Mucosa of descending colon (tissue), 3 donors: ENCODE measurements around the gene HECTD1. TPM values are rescaled to one million over a fixed set of nuclear protein-coding genes. Genes with fewer than 3 reads are reported as not detected.

ENCODE experiments used
- ATAC-seq: fragments of 200-7000 bp; cut with Tn5 transposase; one replicate; pipeline ENCODE4 v1.9.1; 2020; ENCODE audit warnings: mild to moderate bottlenecking, moderate library complexity
- DNase-seq, 3 donors: peaks; one replicate each; pipeline ENCODE4 v3.0.0-alpha.2; 2020
- H3K36me3 ChIP-seq: fragments of 200-600 bp; one replicate; pipeline ENCODE4 v1.8.0; 2021; ENCODE audit warnings: low read depth, mild to moderate bottlenecking
- H3K4me1 ChIP-seq: fragments of 200-600 bp; one replicate; pipeline ENCODE4 v1.8.0; 2021; ENCODE audit warnings: low read depth, mild to moderate bottlenecking
- H3K4me3 ChIP-seq: fragments of 200-600 bp; one replicate; pipeline ENCODE4 v1.8.0; 2021; ENCODE audit warnings: mild to moderate bottlenecking
- H3K9me3 ChIP-seq: fragments of 200-600 bp; one replicate; pipeline ENCODE4 v1.8.0; 2021; ENCODE audit warnings: mild to moderate bottlenecking
- intact Hi-C, 2 donors: fragments of 100-400 bp; cut with DNase I in 1 of 2; cut with micrococcal nuclease in 1 of 2; formaldehyde crosslinking; loops; one replicate each; pipeline versions ENCODE4 v1.11.0 to v1.11.1; 2022; cut with DNase I, micrococcal nuclease
- total RNA-seq, 3 donors: library from RNA; stranded (reverse); fragmentation: NEBNext Ultra II Directional in 2 of 3; extraction: Animal tissue kit (Norgen Biotek cat#: 25700) in 2 of 3; gene quantifications; one replicate each; pipeline versions ENCODE4 v1.2.1 to v1.2.4, GENCODE V29; 2021 to 2023
- TF ChIP-seq, protein P1 (sequence below): fragments of 200-600 bp; IDR thresholded peaks from one replicate; pipeline ENCODE4 v1.8.0; 2022; ENCODE audit warnings: antibody characterized with exemption, mild to moderate bottlenecking
- donor health status: DM: no; HTN: no; CAD: no; lungs with moderate emphysema.
- donor health status: DM: no; HTN: no; CAD: no.
- donor health status: DM: no; HTN: yes; CAD: no.

HECTD1 gene
- total RNA-seq, 3 donors from 2014 or later: 124 to 160 (median 140) TPM

DNA sequence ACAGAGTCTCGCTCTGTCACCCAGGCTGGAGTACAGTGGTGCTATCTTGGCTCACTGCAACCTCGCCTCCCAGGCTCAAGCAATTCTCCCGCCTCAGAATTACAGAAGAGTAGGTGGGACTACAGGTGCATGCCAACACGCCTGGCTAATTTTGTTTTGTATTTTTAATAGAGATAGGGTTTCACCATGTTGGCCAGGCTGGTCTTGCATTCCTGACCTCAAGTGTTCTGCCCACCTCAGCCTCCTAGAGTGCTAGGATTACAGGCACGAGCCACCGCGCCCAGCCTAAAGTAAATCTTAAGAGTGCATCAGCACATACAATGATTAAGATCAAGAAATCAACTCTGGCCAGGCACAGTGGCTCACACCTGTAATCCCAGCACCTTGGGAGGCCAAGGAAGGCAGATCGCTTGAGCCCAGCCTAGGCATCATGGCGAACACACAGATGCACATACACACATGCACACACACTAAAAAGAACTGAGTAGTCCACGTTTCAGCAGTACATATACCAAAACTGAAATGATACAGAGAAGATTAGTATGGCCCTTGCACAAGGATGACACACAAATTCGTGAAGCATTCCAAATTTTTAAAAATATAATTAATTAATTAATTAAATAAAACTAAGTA is 65.0 kb downstream of the HECTD1 start:
- Histone ChIP-seq H3K9me3 (no peaks in the 10 kb centered on the region), H3K4me1 (no peaks in the 10 kb centered on the region), H3K36me3 (no peaks in the 10 kb centered on the region), H3K4me3 (no peak overlapping the region)
- intact Hi-C loops: no loop called here
- TF ChIP-seq, protein P1, sequence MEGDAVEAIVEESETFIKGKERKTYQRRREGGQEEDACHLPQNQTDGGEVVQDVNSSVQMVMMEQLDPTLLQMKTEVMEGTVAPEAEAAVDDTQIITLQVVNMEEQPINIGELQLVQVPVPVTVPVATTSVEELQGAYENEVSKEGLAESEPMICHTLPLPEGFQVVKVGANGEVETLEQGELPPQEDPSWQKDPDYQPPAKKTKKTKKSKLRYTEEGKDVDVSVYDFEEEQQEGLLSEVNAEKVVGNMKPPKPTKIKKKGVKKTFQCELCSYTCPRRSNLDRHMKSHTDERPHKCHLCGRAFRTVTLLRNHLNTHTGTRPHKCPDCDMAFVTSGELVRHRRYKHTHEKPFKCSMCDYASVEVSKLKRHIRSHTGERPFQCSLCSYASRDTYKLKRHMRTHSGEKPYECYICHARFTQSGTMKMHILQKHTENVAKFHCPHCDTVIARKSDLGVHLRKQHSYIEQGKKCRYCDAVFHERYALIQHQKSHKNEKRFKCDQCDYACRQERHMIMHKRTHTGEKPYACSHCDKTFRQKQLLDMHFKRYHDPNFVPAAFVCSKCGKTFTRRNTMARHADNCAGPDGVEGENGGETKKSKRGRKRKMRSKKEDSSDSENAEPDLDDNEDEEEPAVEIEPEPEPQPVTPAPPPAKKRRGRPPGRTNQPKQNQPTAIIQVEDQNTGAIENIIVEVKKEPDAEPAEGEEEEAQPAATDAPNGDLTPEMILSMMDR: no peak
- ATAC-seq (no peak), DNase-seq (no peak)

DNA sequence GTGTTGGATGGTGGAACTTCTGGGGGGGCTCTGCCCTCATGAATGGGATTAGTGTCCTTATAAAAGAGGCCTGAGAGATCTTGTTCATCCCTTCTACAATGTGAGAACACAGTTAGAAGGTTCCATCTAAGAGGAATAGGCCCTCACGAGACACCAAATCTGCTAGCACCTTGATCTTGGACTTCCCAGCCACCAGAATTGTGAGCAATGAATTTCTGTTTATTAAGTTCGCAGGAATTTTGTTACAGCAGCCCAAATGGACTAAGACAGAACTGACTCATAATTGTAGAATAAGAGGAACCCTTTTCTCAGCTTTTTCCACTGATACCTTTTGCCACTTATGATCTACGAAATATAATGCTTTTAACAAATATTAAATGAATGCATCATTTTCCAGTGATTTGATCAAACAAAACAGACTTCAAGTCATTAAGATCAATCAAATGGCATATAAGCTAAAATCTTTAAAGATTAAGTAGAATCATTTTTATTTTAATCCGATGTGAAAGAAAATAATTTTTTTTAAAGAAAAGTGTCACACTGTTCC is 68.2 kb downstream of the HECTD1 start:
- ATAC-seq (no peak), DNase-seq (no peak)
- TF ChIP-seq, protein P1: no peak
- H3K4me3 ChIP-seq: no peak overlapping the region
- intact Hi-C loops: no loop called here
- no peaks in the 10 kb centered on the region for H3K36me3 ChIP-seq
- H3K4me1 ChIP-seq: no peaks in the 10 kb centered on the region
- no peaks in the 10 kb centered on the region for H3K9me3 ChIP-seq

DNA sequence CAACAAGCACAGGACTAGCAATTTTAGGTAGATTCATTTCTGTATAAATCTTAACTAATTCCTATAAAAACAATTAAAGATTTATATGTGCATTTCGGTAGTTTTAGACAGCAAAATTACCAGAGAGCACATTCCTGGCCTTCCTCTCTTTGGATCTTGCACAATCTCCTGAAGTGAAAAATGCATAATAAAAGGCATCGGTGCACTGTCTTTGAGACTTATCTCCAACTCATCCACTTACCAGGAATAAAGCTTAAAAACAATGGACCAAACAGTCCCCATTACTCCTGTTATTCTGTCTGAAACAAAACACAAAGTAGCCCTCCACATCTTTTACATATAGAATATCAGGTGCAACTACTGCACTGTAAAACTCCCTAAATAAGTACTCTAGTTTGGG is 69.3 kb downstream of the HECTD1 start:
- intact Hi-C loops: no loop called here
- ATAC-seq: no peak
- no peak overlapping the region for H3K4me3 ChIP-seq
- TF ChIP-seq, protein P1: no peak
- H3K36me3 ChIP-seq: no peaks in the 10 kb centered on the region
- H3K9me3 ChIP-seq: no peaks in the 10 kb centered on the region
- DNase-seq: no peak
- no peaks in the 10 kb centered on the region for H3K4me1 ChIP-seq

DNA sequence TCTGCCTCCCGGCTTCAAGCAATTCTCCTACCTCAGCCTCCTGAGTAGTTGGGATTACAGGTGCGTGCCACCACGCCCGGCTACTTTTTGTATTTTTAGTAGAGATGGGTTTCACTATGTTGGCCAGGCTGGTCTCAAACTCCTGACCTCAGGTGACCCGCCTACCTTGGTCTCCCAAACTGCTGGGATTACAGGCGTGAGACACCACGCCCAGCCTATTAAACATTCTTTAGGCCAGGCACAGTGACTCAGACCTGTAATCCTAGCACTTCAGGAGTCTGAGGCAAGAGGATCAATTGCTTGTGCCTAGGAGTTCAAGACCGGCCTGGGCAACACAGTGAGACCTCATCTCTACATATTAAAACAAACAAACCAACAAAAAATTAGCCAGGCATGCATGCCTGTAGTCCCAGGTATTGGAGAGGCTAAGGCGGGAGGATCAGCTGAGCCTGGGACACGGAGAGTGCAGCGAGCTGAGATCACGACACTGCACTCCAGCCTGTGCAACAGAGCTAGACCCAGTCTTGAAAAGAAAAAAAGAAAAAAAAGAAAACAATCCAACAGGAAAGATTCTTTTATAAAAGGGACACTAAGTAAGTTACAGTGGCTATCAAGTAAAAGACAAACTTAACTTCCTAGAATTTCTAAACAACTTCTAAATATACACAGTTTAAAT is 70.2 kb downstream of the HECTD1 start:
- no peak overlapping the region for H3K4me3 ChIP-seq
- H3K36me3 ChIP-seq: no peaks in the 10 kb centered on the region
- no peak for DNase-seq
- ATAC-seq: peak; percentile 74
- intact Hi-C loops: no loop called here
- H3K9me3 ChIP-seq: no peaks in the 10 kb centered on the region
- TF ChIP-seq, protein P1: no peak
- no peaks in the 10 kb centered on the region for H3K4me1 ChIP-seq

DNA sequence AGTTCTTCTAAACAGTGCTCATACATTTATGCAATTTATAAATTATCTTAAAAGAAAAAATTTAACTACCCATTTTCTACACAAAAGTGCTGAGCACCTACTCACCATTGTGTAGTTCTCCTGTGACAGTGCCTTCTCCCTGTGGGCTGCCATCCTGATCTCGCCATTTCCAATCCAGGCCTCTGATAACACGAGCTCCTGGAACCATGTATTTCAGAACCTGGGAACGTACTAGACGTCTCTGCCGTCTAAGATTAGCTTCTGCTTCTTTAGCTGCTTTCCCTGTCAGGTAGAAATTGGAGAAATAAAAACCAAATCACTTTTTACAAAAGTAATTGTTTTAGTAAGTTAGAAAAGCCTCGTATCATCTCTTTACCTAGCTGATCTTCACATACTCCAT is 74.5 kb downstream of the HECTD1 start:
- intact Hi-C loops: no loop called here

More for the DNA sequence above, 74.5 kb downstream of the HECTD1 start:
- ATAC-seq (no peak), DNase-seq (no peak)
- peaks cover 8% of the 10 kb centered on the region for H3K4me1 ChIP-seq
- TF ChIP-seq, protein P1: no peak
- H3K9me3 ChIP-seq: no peaks in the 10 kb centered on the region
- H3K4me3 ChIP-seq: no peak overlapping the region
- no peaks in the 10 kb centered on the region for H3K36me3 ChIP-seq
